Measurements from ENCODE around the gene LAMA2. TPM values are rescaled to one million over a fixed set of nuclear protein-coding genes. Genes with fewer than 3 reads are reported as not detected.

Gene LAMA2
- total and polyA plus RNA-seq, 7 donors, result 8.8 to 59.0 (median 27.3) TPM

DNA sequence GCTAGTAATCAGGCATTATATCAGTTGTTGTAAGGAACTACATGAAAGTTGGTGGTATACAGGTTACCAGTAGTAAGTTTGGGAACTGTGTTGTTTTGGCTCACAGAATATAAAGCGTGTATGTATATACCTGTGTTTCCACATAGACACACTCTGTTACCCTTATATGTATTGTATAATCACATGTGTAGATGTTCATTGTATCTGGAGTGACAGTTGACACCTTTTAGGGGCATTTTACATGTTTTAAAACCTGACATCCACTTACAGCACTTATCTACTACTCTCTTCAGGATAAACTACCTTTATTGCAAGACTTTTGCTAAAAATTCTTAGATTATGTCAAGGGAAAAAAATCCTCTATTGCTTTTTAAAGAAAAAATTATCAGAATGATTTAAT lies 228.9 kb downstream of the LAMA2 start:
- Histone ChIP-seq H3K4me3 (no peak overlapping the region), H3K4me1 (no peaks in the 10 kb centered on the region), H3K9me3 (no peaks in the 10 kb centered on the region), H3K36me3 (ENCODE audit: insufficient read depth in 1 of 2, low read depth in 1 of 2) (no peaks in the 10 kb centered on the region), H3K27ac (no peak overlapping the region), H3K27me3 (ENCODE audit: insufficient read depth in 3 of 3, low read length in 2 of 3) (no peaks in the 10 kb centered on the region)
- TF ChIP-seq, protein P1, sequence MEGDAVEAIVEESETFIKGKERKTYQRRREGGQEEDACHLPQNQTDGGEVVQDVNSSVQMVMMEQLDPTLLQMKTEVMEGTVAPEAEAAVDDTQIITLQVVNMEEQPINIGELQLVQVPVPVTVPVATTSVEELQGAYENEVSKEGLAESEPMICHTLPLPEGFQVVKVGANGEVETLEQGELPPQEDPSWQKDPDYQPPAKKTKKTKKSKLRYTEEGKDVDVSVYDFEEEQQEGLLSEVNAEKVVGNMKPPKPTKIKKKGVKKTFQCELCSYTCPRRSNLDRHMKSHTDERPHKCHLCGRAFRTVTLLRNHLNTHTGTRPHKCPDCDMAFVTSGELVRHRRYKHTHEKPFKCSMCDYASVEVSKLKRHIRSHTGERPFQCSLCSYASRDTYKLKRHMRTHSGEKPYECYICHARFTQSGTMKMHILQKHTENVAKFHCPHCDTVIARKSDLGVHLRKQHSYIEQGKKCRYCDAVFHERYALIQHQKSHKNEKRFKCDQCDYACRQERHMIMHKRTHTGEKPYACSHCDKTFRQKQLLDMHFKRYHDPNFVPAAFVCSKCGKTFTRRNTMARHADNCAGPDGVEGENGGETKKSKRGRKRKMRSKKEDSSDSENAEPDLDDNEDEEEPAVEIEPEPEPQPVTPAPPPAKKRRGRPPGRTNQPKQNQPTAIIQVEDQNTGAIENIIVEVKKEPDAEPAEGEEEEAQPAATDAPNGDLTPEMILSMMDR (IDR thresholded peaks at IDR 0.05), result no peak
- no peak for DNase-seq
- ATAC-seq, result no peak
- 99 to 100% (median 100%) methylated on average over 1 of the region's 1 CpG for WGBS, 3 donors
- intact Hi-C loops (cut with DNase I), result no loop called here

DNA sequence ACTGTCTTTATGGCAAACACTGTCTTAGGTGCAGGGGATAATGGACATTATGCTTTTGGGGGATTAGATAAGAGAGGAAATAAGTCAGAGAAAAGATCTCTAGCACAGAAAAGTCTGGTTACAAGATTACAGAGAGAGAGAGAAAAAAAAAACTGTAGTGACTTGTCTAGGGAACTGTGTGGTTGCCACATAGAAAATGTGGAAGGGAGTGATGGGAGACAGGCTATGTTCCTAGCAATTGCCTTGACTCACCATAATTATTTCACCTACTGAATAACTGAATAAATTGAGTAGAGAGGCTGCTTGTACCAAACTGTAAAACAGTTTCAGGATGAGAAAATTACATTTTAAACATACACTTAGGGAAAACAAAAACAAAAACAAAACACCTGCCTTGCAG lies 229.7 kb downstream of the LAMA2 start:
- no peak for DNase-seq
- peak in 1 of 4 donors; percentile 32 for ATAC-seq
- Histone ChIP-seq H3K27me3 (ENCODE audit: insufficient read depth in 3 of 3, low read length in 2 of 3) (no peaks in the 10 kb centered on the region), H3K4me1 (peaks cover 4% of the 10 kb centered on the region), H3K4me3 (no peak overlapping the region), H3K36me3 (ENCODE audit: insufficient read depth in 1 of 2, low read depth in 1 of 2) (no peaks in the 10 kb centered on the region), H3K9me3 (no peaks in the 10 kb centered on the region), H3K27ac (no peak overlapping the region)
- intact Hi-C loops (cut with DNase I), result no loop called here
- TF ChIP-seq, protein P1 (IDR thresholded peaks at IDR 0.05), result no peak

DNA sequence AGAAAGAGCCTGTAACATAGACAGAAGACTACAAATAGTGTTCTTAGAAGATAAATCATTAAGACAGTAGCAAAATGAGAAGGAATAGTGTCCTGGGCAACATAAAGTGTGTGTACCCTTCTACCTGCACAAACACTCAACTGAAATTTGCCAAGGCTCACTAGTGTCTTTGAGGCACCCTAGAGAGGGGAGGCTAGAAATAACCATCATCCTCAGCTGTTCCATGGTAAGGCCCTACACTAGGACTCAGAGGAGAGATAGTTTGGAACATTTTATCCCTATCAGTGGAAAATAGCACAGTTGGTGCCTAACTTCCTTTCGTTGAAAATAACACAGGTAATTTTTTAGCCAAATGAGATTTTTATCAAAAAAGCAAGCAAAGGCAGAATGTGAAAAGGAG lies 230.7 kb downstream of the LAMA2 start:
- 27 to 47% (median 28%) methylated on average over 1 of the region's 1 CpG for WGBS, 3 donors
- Histone ChIP-seq H3K27ac (no peak overlapping the region), H3K4me1 (peaks cover 4% of the 10 kb centered on the region)

DNA sequence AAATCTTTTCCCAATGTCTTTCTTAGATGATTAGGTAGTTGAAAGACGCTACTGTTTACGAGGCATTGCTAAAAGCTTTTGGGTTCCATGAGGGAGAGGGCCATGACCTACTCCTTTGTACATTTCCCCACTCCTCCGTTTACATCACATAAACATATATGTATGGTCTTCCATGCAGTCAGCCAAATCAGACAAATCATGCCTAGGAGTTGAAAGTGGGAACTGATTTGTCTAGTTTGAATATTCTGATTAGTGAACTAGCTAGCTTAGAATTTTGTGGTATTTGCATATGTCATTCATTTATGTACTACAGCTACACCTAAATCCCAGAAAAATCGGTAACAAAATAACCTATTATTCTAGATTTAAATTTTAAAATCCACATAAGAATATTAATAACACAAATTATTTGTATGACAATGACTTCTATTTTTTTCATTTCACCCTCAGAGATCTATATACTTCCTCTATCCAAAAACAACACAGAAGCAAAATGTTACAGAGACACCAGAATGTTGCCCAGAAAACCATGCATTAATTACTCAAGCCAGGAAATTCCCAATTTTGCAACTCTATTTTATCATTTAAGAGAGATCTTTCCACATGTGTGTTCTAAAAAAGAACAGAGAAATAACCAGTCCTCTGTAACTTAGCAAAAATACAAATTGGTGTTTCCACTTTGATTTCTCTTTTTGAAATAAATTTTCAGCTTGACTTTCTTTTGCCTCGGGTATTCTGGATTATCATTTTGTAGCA lies 231.9 kb downstream of the LAMA2 start:
- DNase-seq (no peak), ATAC-seq (no peak)
- H3K4me1 ChIP-seq, result peaks cover 4% of the 10 kb centered on the region
- H3K36me3 ChIP-seq (ENCODE audit: insufficient read depth in 1 of 2, low read depth in 1 of 2), result no peaks in the 10 kb centered on the region
- TF ChIP-seq, protein P1 (IDR thresholded peaks at IDR 0.05), result no peak
- H3K9me3 ChIP-seq, result no peaks in the 10 kb centered on the region
- no peaks in the 10 kb centered on the region for H3K27me3 ChIP-seq (ENCODE audit: insufficient read depth in 3 of 3, low read length in 2 of 3)
- H3K27ac ChIP-seq, result no peak overlapping the region
- no peak overlapping the region for H3K4me3 ChIP-seq
- WGBS, 3 donors, result 75 to 78% (median 78%) methylated on average over 5 of the region's 5 CpGs
- intact Hi-C loops (cut with DNase I), result no loop called here

More for the DNA sequence above, 230.7 kb downstream of the LAMA2 start:
- intact Hi-C loops (cut with DNase I), result no loop called here
- DNase-seq, result no peak
- ATAC-seq, result no peak
- Histone ChIP-seq H3K36me3 (ENCODE audit: insufficient read depth in 1 of 2, low read depth in 1 of 2) (no peaks in the 10 kb centered on the region), H3K9me3 (no peaks in the 10 kb centered on the region), H3K27me3 (ENCODE audit: insufficient read depth in 3 of 3, low read length in 2 of 3) (no peaks in the 10 kb centered on the region), H3K4me3 (no peak overlapping the region)
- TF ChIP-seq, protein P1 (IDR thresholded peaks at IDR 0.05), result no peak

DNA sequence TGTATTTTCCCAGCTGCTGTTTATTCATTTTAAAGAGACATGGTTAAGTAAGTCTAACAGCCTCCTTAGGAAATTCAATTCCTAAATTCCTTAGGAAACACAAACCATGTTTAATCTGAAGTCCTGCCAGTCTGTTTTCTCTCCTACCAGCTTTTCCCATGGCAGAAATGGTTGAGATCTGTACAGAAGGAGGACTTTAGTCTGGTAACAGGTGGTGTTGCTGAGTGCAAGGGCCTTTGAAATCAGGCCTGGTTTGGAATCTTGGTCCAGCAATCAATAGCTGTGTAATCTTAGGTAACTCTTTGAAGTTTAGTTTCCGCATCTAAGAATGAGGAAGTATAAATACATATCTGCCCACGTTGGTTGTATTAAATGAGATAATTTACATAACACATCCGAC lies 232.5 kb downstream of the LAMA2 start:
- H3K9me3 ChIP-seq, result no peaks in the 10 kb centered on the region
- no peak overlapping the region for H3K4me3 ChIP-seq
- peaks cover 4% of the 10 kb centered on the region for H3K4me1 ChIP-seq
- no peaks in the 10 kb centered on the region for H3K36me3 ChIP-seq (ENCODE audit: insufficient read depth in 1 of 2, low read depth in 1 of 2)
- no peak overlapping the region for H3K27ac ChIP-seq
- WGBS, 3 donors, result 26 to 47% (median 33%) methylated on average over 3 of the region's 3 CpGs
- no peak for ATAC-seq
- TF ChIP-seq, protein P1 (IDR thresholded peaks at IDR 0.05), result no peak
- intact Hi-C loops (cut with DNase I), result no loop called here
- no peaks in the 10 kb centered on the region for H3K27me3 ChIP-seq (ENCODE audit: insufficient read depth in 3 of 3, low read length in 2 of 3)
- DNase-seq, result no peak
